NCI-H226 (cell line): ENCODE data around the gene HAX1.
"Not testable (repeated sequence)": the region's sequence is repeated elsewhere in the genome, so short reads cannot be mapped to it uniquely, and the experiment has no call there.

Source experiments
- DNase-seq: peaks from one replicate; pipeline ENCODE4 v3.0.0-alpha.2; 2015

The HAX1 gene

GRCh38 chr1:154272217-154272998 lies at the start of gene HAX1:
TSS of gene HAX1 (plus strand) at chr1:154272629. CDS start at chr1:154272724, 95 bp downstream.
- peak; percentile 97 for DNase-seq

- DNase-seq = no peak
Observed at GRCh38 chr1:154222918-154223317, 49.5 kb upstream of the HAX1 start.

GRCh38 chr1:154223621-154224020 lies 48.8 kb upstream of the HAX1 start:
- DNase-seq = no peak

- DNase-seq = no peak
Observed at GRCh38 chr1:154225370-154225769, 47.1 kb upstream of the HAX1 start.

- DNase-seq = not testable (repeated sequence)
Observed at GRCh38 chr1:154231112-154231511, 41.3 kb upstream of the HAX1 start.

GRCh38 chr1:154233127-154233526 lies 39.3 kb upstream of the HAX1 start:
- not testable (repeated sequence) for DNase-seq

GRCh38 chr1:154236855-154237254 lies 35.6 kb upstream of the HAX1 start:
- DNase-seq = no peak

- DNase-seq = no peak
Observed at GRCh38 chr1:154237435-154237834, 35.0 kb upstream of the HAX1 start.

GRCh38 chr1:154237880-154238506 lies 34.4 kb upstream of the HAX1 start:
- DNase-seq = no peak

GRCh38 chr1:154239491-154239890 lies 32.9 kb upstream of the HAX1 start:
- no peak for DNase-seq

GRCh38 chr1:154240294-154240833 lies 32.1 kb upstream of the HAX1 start:
- no peak for DNase-seq

- no peak for DNase-seq
Observed at GRCh38 chr1:154241703-154242351, 30.6 kb upstream of the HAX1 start.

- DNase-seq = no peak
Observed at GRCh38 chr1:154253671-154254070, 18.8 kb upstream of the HAX1 start.

GRCh38 chr1:154256686-154257085 lies 15.7 kb upstream of the HAX1 start:
- DNase-seq = no peak

GRCh38 chr1:154258784-154259183 lies 13.6 kb upstream of the HAX1 start:
- no peak for DNase-seq

- DNase-seq = no peak
Observed at GRCh38 chr1:154260127-154260526, 12.3 kb upstream of the HAX1 start.

GRCh38 chr1:154263465-154264332 lies 8.7 kb upstream of the HAX1 start:
- DNase-seq = no peak

GRCh38 chr1:154264454-154264853 lies 8.0 kb upstream of the HAX1 start:
- no peak for DNase-seq

- DNase-seq = no peak
Observed at GRCh38 chr1:154265586-154265985, 6.8 kb upstream of the HAX1 start.

- DNase-seq = no peak
Observed at GRCh38 chr1:154270833-154271232, 1.6 kb upstream of the HAX1 start.

- no peak for DNase-seq
Observed at GRCh38 chr1:154272999-154273563, 652 bp downstream of the HAX1 start.

- DNase-seq = no peak
Observed at GRCh38 chr1:154276797-154277196, 4.4 kb downstream of the HAX1 start.
